Naive B cell (primary cell): Measurements from ENCODE around the gene RILP. TPM values are rescaled to one million over a fixed set of nuclear protein-coding genes. Genes with fewer than 3 reads are reported as not detected.

ENCODE experiments used
- ATAC-seq, 2 donors: fragments of 150-1000 bp; cut with Tn5 transposase; 2 replicates each; pipeline ENCODE4 v1.10.0; 2021; ENCODE audit warnings: low read depth in 2 of 2, mild to moderate bottlenecking in 2 of 2, moderate library complexity in 2 of 2
- DNase-seq: peaks from one replicate; pipeline ENCODE4 v3.0.0; 2022
- H3K27ac Mint-ChIP-seq, 6 donors: one replicate each; pipeline ENCODE4 v1.8.0; 2020 to 2022; ENCODE audit warnings: mild to moderate bottlenecking in 6 of 6, mixed read lengths in 6 of 6, moderate library complexity in 5 of 6, inconsistent platforms in 2 of 6
- H3K27me3 Mint-ChIP-seq, 3 donors: one replicate each; pipeline ENCODE4 v1.8.0; 2021 to 2022; ENCODE audit warnings: mixed read lengths in 3 of 3, mild to moderate bottlenecking in 1 of 3
- H3K36me3 Mint-ChIP-seq, 2 donors: one replicate each; pipeline ENCODE4 v1.8.0; 2020 to 2022; ENCODE audit warnings: mixed read lengths in 2 of 2, inconsistent platforms in 1 of 2, mild to moderate bottlenecking in 1 of 2
- H3K4me1 Mint-ChIP-seq, 3 donors: one replicate each; pipeline ENCODE4 v1.8.0; 2020 to 2022; ENCODE audit warnings: mixed read lengths in 3 of 3, inconsistent platforms in 1 of 3, mild to moderate bottlenecking in 1 of 3, moderate library complexity in 1 of 3
- H3K4me3 Mint-ChIP-seq, 8 donors: one replicate each; pipeline ENCODE4 v1.8.0; 2020 to 2022; ENCODE audit warnings: mild to moderate bottlenecking in 8 of 8, mixed read lengths in 8 of 8, moderate library complexity in 8 of 8, inconsistent platforms in 2 of 8
- H3K9me3 Mint-ChIP-seq, 7 donors: one replicate each; pipeline ENCODE4 v1.8.0; 2020 to 2022; ENCODE audit warnings: mixed read lengths in 7 of 7, mild to moderate bottlenecking in 5 of 7, inconsistent platforms in 2 of 7, moderate library complexity in 1 of 7
- polyA plus RNA-seq, 6 donors: library from polyadenylated mRNA; unstranded; fragments of 300-500 nt; fragmentation: Illumina TruSeq; gene quantifications; one replicate each; pipeline ENCODE4 v1.2.3, GENCODE V29; 2021; ENCODE audit warnings: low read depth in 6 of 6

Gene RILP
- polyA plus RNA-seq, 6 donors from 2014 or later = 0.97 to 1.9 (median 1.3) TPM; not detected in 1

- Mint-ChIP-seq H3K27ac (no peak overlapping the region), H3K4me3 (no peak overlapping the region), H3K27me3 (no peaks in the 10 kb centered on the region), H3K36me3 (no peaks in the 10 kb centered on the region), H3K4me1 (peaks cover 6 to 18% (median 11%) of the 10 kb centered on the region in 3 donors), H3K9me3 (no peaks in the 10 kb centered on the region)
- ATAC-seq (no peak), DNase-seq (no peak)
These were observed 51.1 kb downstream of the RILP start for GRCh38 chr17:1598399-1599095.

- H3K36me3 Mint-ChIP-seq = no peaks in the 10 kb centered on the region
- no peaks in the 10 kb centered on the region for H3K9me3 Mint-ChIP-seq
- H3K4me1 Mint-ChIP-seq = peaks cover 13 to 24% (median 17%) of the 10 kb centered on the region in 3 donors
- H3K4me3 Mint-ChIP-seq = no peak overlapping the region
- no peaks in the 10 kb centered on the region for H3K27me3 Mint-ChIP-seq
- H3K27ac Mint-ChIP-seq = peak overlapping the region in 2 of 6 donors; percentile 42 to 81
- DNase-seq (no peak), ATAC-seq (no peak)
These were observed 51.8 kb downstream of the RILP start for GRCh38 chr17:1597861-1598342.

Other genes with a start within 250 kb of the RILP start
- gene YWHAE, start 249.6 kb downstream of the RILP start, polyA plus RNA-seq = 10 to 100 TPM; 41.6 to 51.5 (median 44.8) TPM
- 10 to 100 TPM; 28.1 to 34.6 (median 32.3) TPM for gene CRK, start 193.6 kb downstream of the RILP start, polyA plus RNA-seq
- gene MYO1C, start 157.2 kb downstream of the RILP start, polyA plus RNA-seq = 10 to 100 TPM; 12.0 to 32.5 (median 21.4) TPM
- 100 to 1,000 TPM in 1 of 6 donors, 10 to 100 TPM in 5; 57.0 to 102 (median 61.1) TPM for gene INPP5K, start 133.3 kb downstream of the RILP start, polyA plus RNA-seq
- 10 to 100 TPM; 25.2 to 44.0 (median 35.2) TPM for gene PITPNA, start 87.1 kb downstream of the RILP start, polyA plus RNA-seq
- 10 to 100 TPM; 18.4 to 36.4 (median 29.1) TPM for gene SLC43A2, start 21.0 kb downstream of the RILP start, polyA plus RNA-seq
- gene SCARF1, start 4.1 kb downstream of the RILP start, polyA plus RNA-seq = under 1 TPM in 2 of 6 donors, not detected in 4; 0.13 to 0.32 TPM
- gene PRPF8, start 35.0 kb upstream of the RILP start, polyA plus RNA-seq = 100 to 1,000 TPM in 5 of 6 donors, 10 to 100 TPM in 1; 54.2 to 184 (median 139) TPM
- not detected for gene TLCD2, start 60.5 kb upstream of the RILP start, polyA plus RNA-seq
- 10 to 100 TPM in 3 of 6 donors, 1 to 10 TPM in 3; 2.1 to 19.1 (median 9.9) TPM for gene WDR81, start 74.8 kb upstream of the RILP start, polyA plus RNA-seq
- gene SERPINF2, start 93.0 kb upstream of the RILP start, polyA plus RNA-seq = under 1 TPM in 3 of 6 donors, not detected in 3; 0.25 to 0.59 (median 0.40) TPM
- 10 to 100 TPM in 1 of 6 donors, 1 to 10 TPM in 5; 1.3 to 15.3 (median 5.4) TPM for gene SERPINF1, start 112.2 kb upstream of the RILP start, polyA plus RNA-seq
- gene SMYD4, start 180.0 kb upstream of the RILP start, polyA plus RNA-seq = 10 to 100 TPM in 2 of 6 donors, 1 to 10 TPM in 4; 4.0 to 15.8 (median 7.7) TPM
- 10 to 100 TPM; 45.1 to 56.0 (median 50.5) TPM for gene RPA1, start 180.1 kb upstream of the RILP start, polyA plus RNA-seq